Spleen (tissue), 11 donors: ENCODE measurements around the gene NELL2. TPM values are rescaled to one million over a fixed set of nuclear protein-coding genes. Genes with fewer than 3 reads are reported as not detected.

Experiments used
- DNase-seq: peaks from one replicate; pipeline ENCODE4 v3.0.0-alpha.2; 2020
- H3K27ac ChIP-seq, 8 donors: fragments of 200-600 bp; sonication (generic) in 7 of 8; 1 replicate in 4 of 8; 2 replicates in 4 of 8; pipeline versions ENCODE4 v1.5.0 to v1.8.0; 2016 to 2021; ENCODE audit warnings: inconsistent platforms in 4 of 8, mild to moderate bottlenecking in 4 of 8, moderate library complexity in 1 of 8
- H3K27me3 ChIP-seq, 7 donors: fragments of 200-600 bp; sonication (generic) in 6 of 7; replicated peaks in 1 of 7; 1 replicate in 4 of 7; 2 replicates in 3 of 7; pipeline versions ENCODE4 v1.5.0 to v1.8.0; 2016 to 2021; ENCODE audit warnings: inconsistent platforms in 3 of 7, mild to moderate bottlenecking in 1 of 7
- H3K36me3 ChIP-seq, 6 donors: fragments of 200-600 bp; sonication (generic) in 5 of 6; 1 replicate in 4 of 6; 2 replicates in 2 of 6; pipeline versions ENCODE4 v1.5.0 to v1.8.0; 2016 to 2021; ENCODE audit warnings: inconsistent platforms in 2 of 6
- H3K4me1 ChIP-seq, 6 donors: fragments of 200-600 bp; sonication (generic) in 5 of 6; 1 replicate in 3 of 6; 2 replicates in 3 of 6; pipeline versions ENCODE4 v1.5.0 to v1.8.0; 2016 to 2021; ENCODE audit warnings: inconsistent platforms in 3 of 6
- H3K4me3 ChIP-seq, 8 donors: fragments of 200-600 bp; sonication (generic) in 7 of 8; 1 replicate in 4 of 8; 2 replicates in 4 of 8; pipeline versions ENCODE4 v1.5.0 to v1.8.0; 2016 to 2021; ENCODE audit warnings: inconsistent platforms in 4 of 8, mild to moderate bottlenecking in 4 of 8, moderate library complexity in 2 of 8
- H3K9me3 ChIP-seq, 8 donors: fragments of 200-600 bp; sonication (generic) in 7 of 8; 1 replicate in 4 of 8; 2 replicates in 4 of 8; pipeline versions ENCODE4 v1.5.0 to v1.8.0; 2016 to 2021; ENCODE audit warnings: inconsistent platforms in 4 of 8
- CTCF ChIP-seq, 11 experiments: fragments of 200-600 bp in 7 of 11; fragments of 450-650 bp in 4 of 11; sonication (generic) in 4 of 11; IDR thresholded peaks in 8 of 11; conservative IDR thresholded peaks in 3 of 11; 1 replicate in 7 of 11; 2 replicates in 4 of 11; pipeline versions ENCODE4 v1.4.0 to v1.8.0; 2016 to 2021; ENCODE audit warnings: antibody characterized with exemption in 11 of 11, inconsistent platforms in 4 of 11, mild to moderate bottlenecking in 1 of 11
- POLR2A ChIP-seq, 3 donors: fragments of 450-650 bp; IDR thresholded peaks; one replicate each; pipeline ENCODE4 v1.5.1; 2017; ENCODE audit warnings: antibody characterized with exemption in 3 of 3, mild to moderate bottlenecking in 1 of 3
- POLR2AphosphoS5 ChIP-seq, 3 donors: sonication (generic); formaldehyde crosslinking; IDR thresholded peaks; one replicate each; pipeline ENCODE4 v1.5.1; 2017; ENCODE audit warnings: antibody characterized with exemption in 3 of 3
- WGBS, 5 donors: extraction: QIAGEN DNeasy Blood & Tissue Kit in 3 of 5; methylation state at CpG; one replicate each; pipeline versions ENCODE4 v1.1.5 to v1.1.7; 2013 to 2018; 5-methylcytosine and 5-hydroxymethylcytosine counted together
- intact Hi-C: fragments of 100-400 bp; cut with DNase I; formaldehyde crosslinking; loops from one replicate; pipeline ENCODE4 v1.15.0; 2023; ENCODE audit warnings: low total_unique reads
- polyA plus RNA-seq, 3 donors: library from polyadenylated mRNA; stranded (reverse); fragments of 200-250 nt; gene quantifications; one replicate each; pipeline ENCODE4 v1.2.1, GENCODE V29; 2013
- total RNA-seq, 7 donors: library from RNA; depleted of rRNA in 3 of 7; stranded (reverse); fragments of >200 nt in 3 of 7; fragmentation: NEBNext Ultra II Directional in 4 of 7; extraction: Animal tissue kit (Norgen Biotek cat#: 25700) in 4 of 7; gene quantifications; one replicate each; pipeline versions ENCODE4 v1.1.0 to v1.2.1, GENCODE V29; 2016 to 2021
- donor health status: healthy with polysubstance abuse.
- donor health status: DM: no; HTN: no; CAD: no; lungs with moderate emphysema.
- donor health status: DM: no; HTN: no; CAD: no.
- donor health status: Bipolar disorder and iron deficiency.
- donor health status: healthy.
- donor health status: DM: no; HTN: no; CAD: no.
- donor health status: DM: yes; HTN: yes; CAD: no.

The NELL2 gene
- total and polyA plus RNA-seq, 10 donors: 1.0 to 21.8 (median 8.2) TPM

GRCh38 chr12:44711736-44712135 is 164.4 kb downstream of the NELL2 start:
- WGBS, 5 donors: 71 to 83% (median 81%) methylated on average over 1 of the region's 1 CpG
- Histone ChIP-seq H3K9me3 (no peaks in the 10 kb centered on the region), H3K27me3 (no peaks in the 10 kb centered on the region), H3K4me1 (no peaks in the 10 kb centered on the region), H3K36me3 (no peaks in the 10 kb centered on the region), H3K4me3 (no peak overlapping the region), H3K27ac (no peak overlapping the region)
- intact Hi-C loops: no loop called here
- DNase-seq: no peak
- no peak for TF ChIP-seq POLR2AphosphoS5 (IDR thresholded peaks at IDR 0.05)

GRCh38 chr12:44709166-44709565 is 166.9 kb downstream of the NELL2 start:
- WGBS, 5 donors: 75 to 85% (median 81%) methylated on average over 2 of the region's 2 CpGs
- H3K27ac ChIP-seq: no peak overlapping the region
- no peaks in the 10 kb centered on the region for H3K4me1 ChIP-seq
- intact Hi-C loops: no loop called here
- no peaks in the 10 kb centered on the region for H3K9me3 ChIP-seq
- H3K4me3 ChIP-seq: no peak overlapping the region
- no peaks in the 10 kb centered on the region for H3K27me3 ChIP-seq
- TF ChIP-seq POLR2A (IDR thresholded peaks at IDR 0.05): no peak
- TF ChIP-seq CTCF (IDR thresholded peaks at IDR 0.05 in 8 of 11, conservative IDR thresholded peaks at IDR 0.05 in 3 of 11): no peak
- no peak for TF ChIP-seq POLR2AphosphoS5 (IDR thresholded peaks at IDR 0.05)
- H3K36me3 ChIP-seq: no peaks in the 10 kb centered on the region
- no peak for DNase-seq

- WGBS, 5 donors: 68 to 89% (median 86%) methylated on average over 2 of the region's 2 CpGs
- DNase-seq: no peak
Measured at GRCh38 chr12:44708218-44708617, 167.9 kb downstream of the NELL2 start.

GRCh38 chr12:44703182-44703910 is 172.8 kb downstream of the NELL2 start:
- H3K27ac ChIP-seq: no peak overlapping the region
- TF ChIP-seq POLR2A (IDR thresholded peaks at IDR 0.05): no peak
- no peak for TF ChIP-seq POLR2AphosphoS5 (IDR thresholded peaks at IDR 0.05)
- no peak for TF ChIP-seq CTCF (IDR thresholded peaks at IDR 0.05 in 8 of 11, conservative IDR thresholded peaks at IDR 0.05 in 3 of 11)
- WGBS, 5 donors: 77 to 83% (median 81%) methylated on average over 3 of the region's 3 CpGs
- H3K9me3 ChIP-seq: no peaks in the 10 kb centered on the region
- H3K27me3 ChIP-seq: no peaks in the 10 kb centered on the region
- no peaks in the 10 kb centered on the region for H3K4me1 ChIP-seq
- no peaks in the 10 kb centered on the region for H3K36me3 ChIP-seq
- no peak for DNase-seq
- no peak overlapping the region for H3K4me3 ChIP-seq
- intact Hi-C loops: no loop called here

More at GRCh38 chr12:44708218-44708617, 167.9 kb downstream of the NELL2 start:
- Histone ChIP-seq H3K9me3 (no peaks in the 10 kb centered on the region), H3K36me3 (no peaks in the 10 kb centered on the region), H3K27me3 (no peaks in the 10 kb centered on the region), H3K27ac (no peak overlapping the region), H3K4me1 (no peaks in the 10 kb centered on the region), H3K4me3 (no peak overlapping the region)
- no peak for TF ChIP-seq CTCF (IDR thresholded peaks at IDR 0.05 in 8 of 11, conservative IDR thresholded peaks at IDR 0.05 in 3 of 11)
- TF ChIP-seq POLR2AphosphoS5 (IDR thresholded peaks at IDR 0.05): no peak
- TF ChIP-seq POLR2A (IDR thresholded peaks at IDR 0.05): no peak
- intact Hi-C loops: no loop called here
